Neural cell (in vitro differentiated cells): ENCODE results near the gene IL6ST.

Experiments used
- EP300 ChIP-seq: fragments of 450-650 bp; conservative IDR thresholded peaks from 2 replicates; pipeline ENCODE4 v1.6.1; 2014; ENCODE audit warnings: antibody characterized with exemption, mild to moderate bottlenecking, moderate library complexity; ENCODE audit not compliant: poor library complexity, severe bottlenecking
- EZH2 ChIP-seq: fragments of 200-600, 300-800 bp; shearing (Covaris generic), sonication (generic); IDR thresholded peaks from 2 replicates; pipeline ENCODE4 v1.6.1; 2014; ENCODE audit warnings: antibody characterized with exemption, low read length, borderline replicate concordance, mild to moderate bottlenecking; ENCODE audit not compliant: insufficient read depth, poor library complexity, severe bottlenecking
- MXI1 ChIP-seq: fragments of 450-650 bp; conservative IDR thresholded peaks from 2 replicates; pipeline ENCODE4 v1.6.1; 2014; ENCODE audit warnings: antibody characterized with exemption, mild to moderate bottlenecking; ENCODE audit not compliant: poor library complexity, severe bottlenecking
- POLR2AphosphoS5 ChIP-seq: IDR thresholded peaks from 2 replicates; pipeline ENCODE4 v1.6.1; 2012
- RAD21 ChIP-seq: fragments of 450-650 bp; conservative IDR thresholded peaks from 2 replicates; pipeline ENCODE4 v1.6.1; 2014; ENCODE audit warnings: antibody characterized with exemption, mild to moderate bottlenecking, moderate library complexity
- REST ChIP-seq: IDR thresholded peaks from 2 replicates; pipeline ENCODE4 v1.6.1; 2012; ENCODE audit warnings: borderline replicate concordance
- SMC3 ChIP-seq: fragments of 450-650 bp; conservative IDR thresholded peaks from 2 replicates; pipeline ENCODE4 v1.6.1; 2014; ENCODE audit warnings: antibody characterized with exemption, mild to moderate bottlenecking, moderate library complexity; ENCODE audit not compliant: poor library complexity
- TAF1 ChIP-seq: IDR thresholded peaks from 2 replicates; pipeline ENCODE4 v1.6.1; 2012; ENCODE audit warnings: low read depth
- TF ChIP-seq, protein P1 (sequence below): fragments of 450-650 bp; IDR thresholded peaks from 2 replicates; pipeline ENCODE4 v1.5.1; 2014; ENCODE audit warnings: antibody characterized with exemption, mild to moderate bottlenecking, moderate library complexity; ENCODE audit not compliant: poor library complexity, severe bottlenecking

DNA sequence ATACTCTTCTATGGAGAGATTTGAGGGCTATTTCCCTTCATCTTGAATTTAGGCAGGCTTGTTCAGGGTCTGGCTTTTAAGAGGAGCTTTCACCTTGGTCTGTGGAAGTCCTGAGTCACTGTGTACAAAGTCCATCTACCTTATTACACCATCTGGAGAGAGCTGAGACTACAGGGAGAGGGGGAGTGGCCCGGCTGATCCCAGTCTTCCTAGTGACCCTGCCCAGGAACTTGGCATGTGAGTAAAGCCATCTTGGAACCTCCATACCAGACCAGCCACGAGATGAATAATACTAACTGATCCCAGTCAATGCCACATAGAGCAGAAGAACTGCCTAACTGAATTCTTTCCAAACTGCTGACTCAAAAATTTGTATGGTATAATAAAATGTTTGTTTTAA is 8.4 kb upstream of the IL6ST start:
- TF ChIP-seq, protein P1, sequence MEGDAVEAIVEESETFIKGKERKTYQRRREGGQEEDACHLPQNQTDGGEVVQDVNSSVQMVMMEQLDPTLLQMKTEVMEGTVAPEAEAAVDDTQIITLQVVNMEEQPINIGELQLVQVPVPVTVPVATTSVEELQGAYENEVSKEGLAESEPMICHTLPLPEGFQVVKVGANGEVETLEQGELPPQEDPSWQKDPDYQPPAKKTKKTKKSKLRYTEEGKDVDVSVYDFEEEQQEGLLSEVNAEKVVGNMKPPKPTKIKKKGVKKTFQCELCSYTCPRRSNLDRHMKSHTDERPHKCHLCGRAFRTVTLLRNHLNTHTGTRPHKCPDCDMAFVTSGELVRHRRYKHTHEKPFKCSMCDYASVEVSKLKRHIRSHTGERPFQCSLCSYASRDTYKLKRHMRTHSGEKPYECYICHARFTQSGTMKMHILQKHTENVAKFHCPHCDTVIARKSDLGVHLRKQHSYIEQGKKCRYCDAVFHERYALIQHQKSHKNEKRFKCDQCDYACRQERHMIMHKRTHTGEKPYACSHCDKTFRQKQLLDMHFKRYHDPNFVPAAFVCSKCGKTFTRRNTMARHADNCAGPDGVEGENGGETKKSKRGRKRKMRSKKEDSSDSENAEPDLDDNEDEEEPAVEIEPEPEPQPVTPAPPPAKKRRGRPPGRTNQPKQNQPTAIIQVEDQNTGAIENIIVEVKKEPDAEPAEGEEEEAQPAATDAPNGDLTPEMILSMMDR, result no peak
- TF ChIP-seq EZH2, result no peak
- TF ChIP-seq RAD21, result no peak
- no peak for TF ChIP-seq POLR2AphosphoS5
- no peak for TF ChIP-seq EP300
- no peak for TF ChIP-seq TAF1
- TF ChIP-seq MXI1, result no peak
- no peak for TF ChIP-seq REST
- TF ChIP-seq SMC3, result no peak
